H4 (cell line): ENCODE data around the gene MCM5. TPM values are rescaled to one million over a fixed set of nuclear protein-coding genes. Genes with fewer than 3 reads are reported as not detected.
"Not testable (repeated sequence)": the region's sequence is repeated elsewhere in the genome, so short reads cannot be mapped to it uniquely, and the experiment has no call there.

Source experiments
- DNase-seq: peaks from one replicate; pipeline ENCODE4 v3.0.0-alpha.2; 2015; ENCODE audit warnings: low spot score
- total RNA-seq: library from RNA; depleted of rRNA; stranded (reverse); fragments of >200 nt; shearing (Covaris generic); gene quantifications from 2 replicates; pipeline ENCODE4 v1.2.3, GENCODE V29; 2014

MCM5 gene
- total RNA-seq, 1 experiment from 2014 or later: 51.4 TPM

GRCh38 chr22:35379146-35379993 lies 20.6 kb upstream of the MCM5 start:
- DNase-seq: no peak

DNA sequence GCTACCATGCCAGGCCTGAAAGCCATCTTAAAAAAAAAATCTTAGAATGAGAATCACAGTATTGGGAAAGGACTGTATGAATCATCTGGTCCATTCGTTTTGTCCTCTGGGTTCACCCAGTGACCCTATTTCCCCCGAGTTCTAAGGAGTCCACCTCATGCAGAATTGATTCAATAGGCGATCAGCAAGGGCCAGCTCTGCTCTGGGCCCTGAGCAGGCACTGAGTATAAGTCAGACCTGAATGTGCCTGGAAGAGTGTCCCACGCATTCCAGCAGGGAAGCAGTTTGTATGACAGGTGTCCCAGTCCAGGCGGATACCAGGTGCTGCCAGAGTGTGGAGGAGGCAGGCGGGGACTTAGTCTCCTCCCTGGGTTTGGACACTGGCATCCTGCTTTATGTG lies 19.9 kb upstream of the MCM5 start:
- DNase-seq: no peak

DNA sequence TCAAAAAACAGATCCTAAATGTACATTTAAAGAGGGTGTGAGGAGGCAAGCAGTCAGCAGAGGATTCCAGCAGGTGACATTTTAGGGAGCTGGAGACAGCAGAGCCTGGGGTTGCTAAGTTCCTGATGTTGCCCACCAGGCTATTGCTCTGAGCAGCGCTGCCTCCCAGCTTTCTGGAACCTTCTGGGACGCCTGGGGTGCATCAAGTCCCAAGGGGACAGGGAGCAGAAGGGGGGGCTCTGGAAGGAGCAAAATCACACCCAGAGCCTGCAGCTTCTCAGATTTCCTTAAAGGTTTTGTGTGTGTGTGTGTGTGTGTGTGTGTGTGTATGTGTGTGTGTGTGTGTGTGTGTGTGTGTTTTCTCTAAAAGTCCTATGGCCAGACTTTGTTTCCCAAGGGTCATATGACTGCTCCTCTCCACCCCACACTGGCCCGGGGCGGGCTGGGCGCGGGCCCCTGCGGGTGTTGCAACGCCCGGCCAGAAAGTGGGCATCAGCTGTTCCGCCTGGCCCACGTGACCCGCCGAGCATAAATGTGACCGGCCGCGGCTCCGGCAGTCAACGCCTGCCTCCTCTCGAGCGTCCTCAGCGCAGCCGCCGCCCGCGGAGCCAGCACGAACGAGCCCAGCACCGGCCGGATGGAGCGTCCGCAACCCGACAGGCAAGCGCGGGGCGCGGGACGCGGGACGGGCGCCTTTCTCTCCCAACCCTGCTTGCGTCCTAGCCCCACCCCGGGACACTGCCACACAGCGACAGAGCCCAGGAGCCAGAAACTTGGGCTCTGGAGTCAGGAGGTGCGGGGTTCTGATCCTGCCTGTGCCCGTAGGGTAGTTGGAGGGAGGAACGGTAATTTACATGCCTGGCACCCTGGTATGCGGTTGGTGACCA lies 19.2 kb upstream of the MCM5 start, which contains the start of gene HMOX1:
TSS of gene HMOX1 (plus strand) at position 560 of the 887 bp plus-strand sequence. CDS start at position 638, 78 bp downstream.
- DNase-seq: peak; percentile 67

- DNase-seq: no peak
Observed at GRCh38 chr22:35381424-35382009, 18.4 kb upstream of the MCM5 start.

GRCh38 chr22:35383679-35384071 lies 16.3 kb upstream of the MCM5 start:
- DNase-seq: no peak

DNA sequence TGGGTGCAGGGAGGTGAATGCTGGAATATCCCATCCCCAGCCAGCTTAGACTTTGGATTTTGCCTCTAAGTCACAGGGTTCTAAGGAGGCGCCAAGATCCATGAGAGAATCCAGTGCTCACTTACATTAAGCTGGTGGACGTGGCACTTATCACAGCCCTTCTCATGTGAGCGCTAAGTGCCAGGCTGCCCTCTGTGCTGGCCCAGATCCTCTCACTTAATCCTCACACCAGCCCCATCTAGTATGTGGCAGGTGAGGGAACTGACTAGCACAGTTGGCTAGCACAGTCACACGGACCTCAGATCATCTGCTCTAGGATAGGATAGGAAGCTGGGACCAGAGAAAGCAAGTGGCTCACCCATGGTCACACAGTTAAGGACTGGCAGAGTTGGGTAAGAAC lies 15.4 kb upstream of the MCM5 start:
- DNase-seq: no peak

- no peak for DNase-seq
Observed at GRCh38 chr22:35384975-35385588, 14.9 kb upstream of the MCM5 start.

GRCh38 chr22:35386670-35387288 lies 13.2 kb upstream of the MCM5 start:
- no peak for DNase-seq

DNA sequence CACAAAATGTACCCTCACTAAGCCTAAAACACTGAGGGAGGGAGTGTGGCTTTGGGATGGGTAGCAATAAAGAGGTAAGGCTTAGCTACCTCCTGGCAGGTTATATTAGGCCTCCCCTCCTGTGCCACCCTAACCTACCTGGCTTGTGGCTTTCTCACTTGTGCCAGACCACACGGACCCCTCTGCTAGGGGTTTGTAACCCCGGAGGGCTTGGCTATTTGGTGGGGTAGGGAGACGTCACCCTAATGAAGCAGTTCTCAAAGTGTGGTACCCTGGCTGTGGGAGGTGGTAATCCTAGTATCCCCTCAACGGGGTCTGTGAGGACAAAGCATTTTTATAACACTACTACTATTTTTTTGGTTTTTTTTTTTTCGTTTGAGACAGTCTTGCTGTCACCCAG lies 9.0 kb upstream of the MCM5 start:
- DNase-seq: no peak

- no peak for DNase-seq
Observed at GRCh38 chr22:35392357-35392756, 7.6 kb upstream of the MCM5 start.

- no peak for DNase-seq
Observed at GRCh38 chr22:35393116-35394010, 6.6 kb upstream of the MCM5 start.

DNA sequence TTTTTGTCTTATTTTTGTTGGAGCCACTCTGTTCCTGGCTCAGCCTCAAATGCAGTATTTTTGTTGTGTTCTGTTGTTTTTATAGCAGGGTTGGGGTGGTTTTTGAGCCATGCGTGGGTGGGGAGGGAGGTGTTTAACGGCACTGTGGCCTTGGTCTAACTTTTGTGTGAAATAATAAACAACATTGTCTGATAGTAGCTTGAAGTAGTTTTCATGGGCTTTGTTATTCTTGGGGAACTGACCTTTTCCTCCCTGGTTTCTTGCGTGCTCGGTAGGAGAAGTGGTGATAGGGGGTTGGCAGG lies 6.0 kb upstream of the MCM5 start:
- DNase-seq: no peak

DNA sequence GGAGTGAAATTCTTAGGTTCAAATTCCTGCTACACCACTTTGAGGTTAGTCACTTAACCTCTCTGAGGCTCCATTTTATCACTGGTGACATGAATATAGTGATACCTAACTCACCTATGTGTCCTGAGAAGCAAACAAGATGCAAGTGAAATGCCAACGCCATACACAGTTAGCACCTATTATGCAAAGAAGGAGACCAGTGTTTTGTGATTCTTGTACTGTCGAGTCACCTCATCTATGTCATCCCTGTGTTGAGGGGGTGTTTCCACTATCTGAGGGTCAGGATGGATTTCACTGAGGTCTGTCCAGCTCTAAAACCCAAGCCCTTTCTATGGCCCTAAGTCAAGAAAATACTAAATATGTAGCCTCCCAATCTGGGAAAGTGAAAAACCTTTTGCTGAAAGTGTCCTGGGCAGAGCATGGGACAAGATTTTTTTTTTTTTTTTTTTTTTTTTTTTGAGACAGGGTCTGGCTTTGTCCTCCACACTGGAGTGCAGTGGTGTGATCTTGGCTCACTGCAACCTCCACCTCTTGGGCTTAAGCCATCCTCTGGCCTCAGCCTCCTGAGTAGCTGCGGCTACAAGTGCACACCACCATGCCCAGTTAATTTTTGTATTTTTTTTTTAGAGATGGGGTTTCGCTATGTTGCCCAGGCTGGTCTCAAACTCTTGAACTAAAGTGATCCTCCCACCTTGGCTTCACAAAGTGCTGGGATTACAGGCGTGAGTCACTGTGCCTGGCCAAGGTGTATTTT lies 5.0 kb upstream of the MCM5 start:
- no peak for DNase-seq

DNA sequence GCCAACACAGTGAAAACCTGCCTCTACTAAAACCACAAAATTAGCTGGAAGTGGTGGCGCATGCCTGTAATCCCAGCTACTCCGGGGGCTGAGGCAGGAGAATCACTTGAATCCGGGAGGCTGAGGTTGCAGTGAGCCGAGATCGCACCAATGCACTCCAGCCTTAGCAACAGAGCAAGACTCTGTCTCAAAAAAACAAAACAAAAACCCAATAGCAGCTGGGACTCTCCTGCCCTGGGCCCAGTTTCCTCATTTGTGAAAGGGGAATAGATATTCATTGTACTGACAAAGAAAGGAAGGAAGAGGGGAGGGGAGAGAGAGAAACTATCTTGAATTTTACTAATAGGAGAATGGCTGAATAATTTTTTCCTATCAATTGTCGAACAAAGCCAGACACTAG lies 3.3 kb upstream of the MCM5 start:
- not testable (repeated sequence) for DNase-seq

- DNase-seq: peak; percentile 65
Observed at GRCh38 chr22:35397095-35397904, 2.6 kb upstream of the MCM5 start.

GRCh38 chr22:35398591-35398973 lies 1.4 kb upstream of the MCM5 start:
- DNase-seq: no peak

GRCh38 chr22:35399114-35399677 lies 744 bp upstream of the MCM5 start:
- no peak for DNase-seq

- no peak for DNase-seq
Observed at GRCh38 chr22:35400501-35400790, 506 bp downstream of the MCM5 start.

- no peak for DNase-seq
Observed at GRCh38 chr22:35401863-35402262, 1.9 kb downstream of the MCM5 start.
